GM19395 (cell line): ENCODE measurements around the gene SEMA3F.

Experiments used
- ATAC-seq: cut with Tn5 transposase; IDR thresholded peaks from one replicate; pipeline ENCODE4 v1.9.1; 2021; ENCODE audit warnings: mild to moderate bottlenecking, moderate library complexity; ENCODE audit not compliant: unreplicated experiment

SEMA3F gene

DNA sequence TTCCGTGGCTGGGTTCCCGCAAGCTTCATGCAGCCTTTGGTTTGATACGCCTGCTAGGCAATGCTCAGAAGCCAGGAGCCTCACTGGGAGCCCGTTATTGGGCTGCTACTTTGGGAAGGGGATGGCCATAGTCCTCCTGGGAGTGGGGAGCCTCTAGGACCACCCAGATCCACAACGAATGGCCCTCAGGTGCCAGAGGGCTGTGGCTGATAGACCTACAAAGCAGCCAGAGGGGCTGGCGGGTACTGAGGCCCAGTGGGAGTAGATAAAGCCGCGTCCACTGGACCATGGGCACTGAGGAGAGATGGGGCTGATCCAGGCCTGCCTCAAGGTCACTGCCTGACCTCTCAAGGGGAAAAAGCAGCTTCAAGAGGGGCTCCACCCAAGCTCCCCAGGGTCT, 37.0 kb downstream of the SEMA3F start:
- no peak for ATAC-seq

DNA sequence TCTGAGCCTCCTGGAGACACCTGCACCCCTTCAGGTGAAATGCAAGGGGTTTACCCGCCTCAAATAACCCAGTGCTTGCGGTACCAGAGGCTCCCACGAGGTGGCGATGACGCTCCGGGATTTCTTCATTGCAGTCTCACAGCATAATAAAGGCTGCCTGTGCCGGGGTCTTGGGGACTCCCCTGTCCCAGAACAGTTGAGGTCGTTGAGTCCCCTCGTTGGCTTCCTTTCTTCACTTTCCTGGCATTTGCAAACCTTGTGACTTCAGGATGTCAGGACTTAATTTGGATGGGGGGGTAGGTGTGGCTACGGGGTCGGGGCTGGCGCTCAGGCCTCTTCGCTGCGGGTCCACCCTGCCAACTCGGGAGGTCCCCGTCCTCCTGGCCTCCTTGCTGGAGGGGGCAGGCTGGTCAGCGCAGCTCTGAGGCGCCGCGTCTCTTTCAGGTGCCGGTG, 37.6 kb downstream of the SEMA3F start:
- no peak for ATAC-seq

DNA sequence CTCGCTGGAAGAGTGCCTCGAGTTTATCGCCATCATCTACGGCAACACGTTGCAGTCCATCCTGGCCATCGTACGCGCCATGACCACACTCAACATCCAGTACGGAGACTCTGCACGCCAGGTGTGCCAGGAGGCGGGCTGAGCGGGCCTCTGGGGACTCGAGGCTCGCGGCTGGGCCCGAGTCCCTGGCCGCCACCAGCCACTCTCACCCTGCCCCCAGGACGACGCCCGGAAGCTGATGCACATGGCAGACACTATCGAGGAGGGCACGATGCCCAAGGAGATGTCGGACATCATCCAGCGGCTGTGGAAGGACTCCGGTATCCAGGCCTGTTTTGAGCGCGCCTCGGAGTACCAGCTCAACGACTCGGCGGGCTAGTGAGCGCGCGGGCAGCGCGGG, 38.2 kb downstream of the SEMA3F start:
- ATAC-seq: no peak

DNA sequence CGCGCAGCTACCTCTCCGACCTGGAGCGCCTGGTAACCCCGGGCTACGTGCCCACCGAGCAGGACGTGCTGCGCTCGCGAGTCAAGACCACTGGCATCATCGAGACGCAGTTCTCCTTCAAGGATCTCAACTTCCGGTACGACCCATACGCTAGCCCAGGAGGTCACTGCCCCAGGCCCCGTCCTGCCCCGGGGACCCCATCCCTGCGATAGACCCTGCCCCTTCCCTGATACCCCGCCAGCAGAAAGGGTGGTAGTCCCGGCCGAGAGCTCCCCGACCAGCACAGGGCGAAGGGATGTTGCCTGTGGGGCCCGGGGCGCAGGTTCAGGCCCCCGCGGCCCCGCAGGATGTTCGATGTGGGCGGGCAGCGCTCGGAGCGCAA, 38.6 kb downstream of the SEMA3F start:
- no peak for ATAC-seq

DNA sequence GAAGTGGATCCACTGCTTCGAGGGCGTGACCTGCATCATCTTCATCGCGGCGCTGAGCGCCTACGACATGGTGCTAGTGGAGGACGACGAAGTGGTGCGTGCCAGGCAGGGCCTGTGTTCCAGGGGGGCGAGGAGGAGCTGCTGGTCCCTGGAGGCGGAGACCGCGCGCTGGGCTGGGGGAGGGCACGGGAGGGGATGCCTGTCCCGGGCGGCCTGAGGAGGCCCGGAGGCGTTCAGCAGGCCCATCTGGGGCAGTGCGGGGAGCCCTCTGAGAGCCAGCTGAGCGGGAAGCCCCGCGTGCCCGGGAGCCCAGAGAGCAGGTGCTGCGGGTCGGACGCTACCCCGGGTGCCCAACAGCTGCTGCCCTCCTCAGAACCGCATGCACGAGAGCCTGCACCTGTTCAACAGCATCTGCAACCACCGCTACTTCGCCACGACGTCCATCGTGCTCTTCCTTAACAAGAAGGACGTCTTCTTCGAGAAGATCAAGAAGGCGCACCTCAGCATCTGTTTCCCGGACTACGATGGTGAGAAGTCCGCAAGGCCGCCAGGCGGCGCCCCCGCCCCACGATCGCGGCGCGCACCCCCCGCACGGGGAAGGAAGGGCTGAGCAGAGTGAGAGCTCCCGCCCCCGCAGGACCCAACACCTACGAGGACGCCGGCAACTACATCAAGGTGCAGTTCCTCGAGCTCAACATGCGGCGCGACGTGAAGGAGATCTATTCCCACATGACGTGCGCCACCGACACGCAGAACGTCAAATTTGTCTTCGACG, 39.2 kb downstream of the SEMA3F start:
- ATAC-seq: no peak

DNA sequence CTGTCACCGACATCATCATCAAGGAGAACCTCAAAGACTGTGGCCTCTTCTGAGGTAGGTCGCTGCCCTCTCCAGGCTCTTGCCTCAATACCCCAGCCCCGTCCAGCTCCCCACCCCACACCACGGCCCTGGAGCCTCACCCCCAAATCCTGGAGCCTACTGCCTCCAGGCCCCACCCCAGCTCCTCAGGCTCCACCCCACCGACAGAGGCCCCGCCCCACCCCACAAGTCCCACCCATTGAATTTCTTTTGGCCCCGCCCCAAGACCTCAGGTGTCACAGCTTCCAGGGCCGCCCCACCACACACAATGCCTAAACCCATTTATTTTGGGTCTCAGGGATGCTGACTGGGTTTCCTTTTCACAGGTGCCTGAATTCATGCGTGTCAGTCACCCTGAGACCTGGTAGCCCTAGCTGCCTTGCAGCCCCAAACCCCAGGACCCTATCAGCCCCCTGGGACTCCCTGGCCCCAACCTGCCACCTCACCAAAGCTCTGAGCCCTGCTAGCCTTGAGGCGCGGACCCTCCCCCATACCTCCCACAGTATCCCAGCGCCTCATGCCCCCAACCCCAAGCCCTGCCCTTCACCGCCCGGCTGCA, 39.9 kb downstream of the SEMA3F start:
- ATAC-seq: no peak

DNA sequence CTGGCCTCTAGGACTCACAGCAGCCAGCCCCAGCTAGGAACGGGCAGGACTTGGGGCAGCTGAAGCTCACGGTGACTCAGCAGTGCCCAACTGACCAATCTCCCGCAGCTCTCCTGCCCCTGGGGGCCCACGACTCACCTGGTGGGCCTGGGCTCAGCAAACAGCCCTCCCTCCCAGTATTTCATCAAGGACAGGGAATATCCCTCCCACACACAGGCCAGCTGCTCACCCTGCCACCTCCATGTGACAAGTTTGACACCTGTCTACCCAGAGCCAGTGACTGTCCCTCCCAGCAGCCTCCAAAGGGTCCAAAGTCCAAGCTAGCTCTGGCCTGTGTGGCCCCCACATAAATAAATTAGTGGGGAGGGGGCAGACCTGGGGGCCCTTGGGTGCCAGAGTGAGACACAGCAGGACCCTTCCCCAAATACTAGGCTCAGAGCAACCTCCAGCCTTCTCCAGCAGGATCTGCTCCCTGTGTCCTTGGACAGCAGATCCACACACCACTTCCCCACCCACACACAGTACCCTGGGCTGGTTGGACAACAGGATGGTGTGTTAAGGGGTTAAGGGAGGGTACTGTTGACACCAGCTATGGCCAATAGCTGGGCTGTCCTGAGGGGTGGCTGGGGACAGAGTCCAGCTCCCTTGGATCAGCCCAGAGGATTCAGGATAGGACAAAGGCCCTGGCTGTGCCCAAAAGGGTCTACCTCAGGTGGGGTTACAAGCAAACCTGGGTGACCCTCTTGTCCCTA, 40.6 kb downstream of the SEMA3F start:
- ATAC-seq: no peak

DNA sequence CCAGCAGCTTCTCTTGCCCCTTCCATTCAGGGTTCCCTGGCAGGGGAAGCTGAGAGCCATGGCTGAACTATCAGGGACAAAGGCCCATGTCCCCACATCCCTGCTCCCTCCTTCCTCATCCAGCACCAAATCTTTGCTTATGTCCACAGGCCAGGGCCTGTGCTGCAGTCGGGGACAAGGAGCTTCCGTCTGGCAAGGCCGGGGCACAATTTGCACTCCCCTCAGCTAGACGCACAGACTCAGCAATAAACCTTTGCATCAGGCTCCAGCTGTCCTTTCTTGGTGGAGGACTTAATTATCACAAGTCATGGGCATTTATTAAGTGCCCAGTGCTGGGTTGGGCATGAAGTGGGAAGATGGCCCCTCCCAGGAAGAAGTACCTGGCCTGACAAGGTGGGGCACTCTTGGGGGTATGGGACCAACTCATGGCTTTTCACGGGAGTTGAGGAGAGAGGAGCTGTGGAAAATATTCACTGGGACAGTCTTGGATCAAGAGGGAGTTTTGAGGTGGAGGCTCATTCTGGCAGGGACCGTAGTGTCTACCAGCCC, 41.2 kb downstream of the SEMA3F start:
- no peak for ATAC-seq

DNA sequence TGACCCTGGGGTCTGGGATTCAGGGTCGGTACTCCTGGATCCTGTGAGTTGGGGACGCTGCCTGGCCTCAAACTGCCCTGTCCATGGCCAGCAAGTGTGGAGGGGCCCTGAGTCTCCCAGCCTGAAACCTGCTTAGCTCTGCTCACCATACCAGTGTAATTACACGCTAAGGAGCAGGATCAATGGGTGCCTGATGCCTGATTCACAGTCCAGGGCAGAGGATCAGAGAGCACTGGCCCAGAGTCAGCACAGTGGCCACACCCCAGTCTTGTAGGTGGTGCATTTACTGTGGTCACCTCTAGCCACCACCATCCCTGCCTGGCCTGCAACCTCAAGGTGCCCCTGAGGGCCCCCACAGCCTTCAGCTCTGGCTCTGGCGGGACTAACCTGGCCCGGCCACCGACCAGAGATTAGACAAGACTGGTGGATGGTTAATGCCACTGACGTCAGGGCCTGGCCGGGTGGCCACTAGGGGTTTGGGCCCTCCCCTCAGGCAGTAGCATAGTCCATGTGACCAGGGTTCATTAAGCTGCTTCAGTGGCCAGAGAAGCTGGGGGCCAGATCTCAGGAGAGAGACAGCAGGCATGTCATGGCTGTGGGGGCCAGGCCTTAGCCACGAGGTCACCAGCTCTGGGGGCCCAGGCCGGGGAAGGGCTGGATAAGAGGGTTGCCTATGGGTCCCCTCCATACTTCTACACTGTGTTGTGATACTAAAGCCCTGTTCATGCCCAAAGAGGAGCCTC, 46.6 kb downstream of the SEMA3F start:
- no peak for ATAC-seq

DNA sequence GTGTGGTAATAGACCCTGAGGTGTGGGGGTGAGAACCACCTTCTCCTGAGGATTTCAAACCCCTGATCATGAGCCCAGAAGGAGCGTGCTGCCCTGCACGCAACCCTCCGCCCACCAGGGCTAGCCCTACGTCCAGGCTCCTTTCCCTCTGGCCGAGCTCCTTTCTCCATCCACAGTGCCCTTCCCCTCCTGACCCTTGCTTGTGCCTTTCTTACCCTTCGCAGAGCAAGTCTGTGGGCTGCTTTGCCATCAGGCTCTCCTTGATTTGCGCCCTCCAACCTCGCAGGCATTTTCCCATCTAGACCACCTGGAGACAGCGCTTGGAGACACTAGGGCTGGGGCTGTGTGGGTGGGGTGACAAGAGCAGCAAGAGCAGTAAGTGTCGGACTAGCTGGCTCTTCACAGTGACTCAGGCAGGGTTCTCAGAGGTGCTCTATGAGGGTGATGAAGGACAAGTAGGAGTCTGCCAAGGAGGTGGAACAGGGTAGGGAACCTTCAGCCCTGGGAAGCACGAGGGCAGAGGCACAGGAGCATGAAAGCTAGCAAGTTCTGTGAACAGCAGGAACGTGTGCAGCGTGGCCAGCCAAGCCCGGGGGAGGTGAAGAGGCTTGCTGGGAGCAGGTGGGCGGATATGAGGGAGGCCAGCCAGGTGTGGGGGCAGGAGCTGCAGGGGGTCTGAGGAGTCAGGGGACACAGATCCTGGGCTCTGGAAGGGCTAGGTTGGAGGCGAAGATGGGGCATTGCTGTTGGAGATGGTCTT, 47.4 kb downstream of the SEMA3F start:
- ATAC-seq: no peak

DNA sequence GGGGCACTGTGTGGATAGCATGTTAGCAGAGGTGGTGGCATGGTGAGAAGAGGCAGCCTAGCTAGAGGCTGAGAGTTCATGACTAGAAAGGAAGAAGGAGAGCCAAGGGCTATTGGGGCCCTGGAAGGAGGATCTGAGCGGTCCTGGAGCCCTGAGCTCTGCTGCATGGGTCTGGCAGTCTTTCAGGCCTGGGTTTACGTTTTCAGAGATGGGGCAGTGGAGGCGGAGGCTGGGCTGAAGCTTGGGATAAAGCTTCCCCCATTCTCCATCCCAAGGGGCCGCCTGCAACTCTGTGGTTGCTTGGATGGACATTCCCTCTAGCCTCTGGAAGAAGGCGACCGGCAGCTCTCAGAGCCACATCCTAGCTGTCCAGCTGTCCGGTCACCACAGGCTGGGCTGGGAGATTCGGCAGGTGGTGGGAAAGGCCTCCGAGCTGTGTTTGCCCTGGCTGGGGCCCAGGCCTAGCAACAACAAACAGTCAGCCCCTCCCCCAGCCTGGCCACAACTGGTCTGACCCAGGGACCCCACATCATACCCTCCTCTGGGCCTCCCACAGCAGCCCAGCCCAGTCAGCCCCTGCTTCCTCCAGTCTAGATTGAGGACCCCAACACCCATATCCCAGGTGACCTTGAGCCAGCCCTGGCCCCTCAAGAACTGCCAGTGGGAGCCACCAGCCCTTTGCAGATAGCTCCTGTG, 48.1 kb downstream of the SEMA3F start:
- no peak for ATAC-seq

DNA sequence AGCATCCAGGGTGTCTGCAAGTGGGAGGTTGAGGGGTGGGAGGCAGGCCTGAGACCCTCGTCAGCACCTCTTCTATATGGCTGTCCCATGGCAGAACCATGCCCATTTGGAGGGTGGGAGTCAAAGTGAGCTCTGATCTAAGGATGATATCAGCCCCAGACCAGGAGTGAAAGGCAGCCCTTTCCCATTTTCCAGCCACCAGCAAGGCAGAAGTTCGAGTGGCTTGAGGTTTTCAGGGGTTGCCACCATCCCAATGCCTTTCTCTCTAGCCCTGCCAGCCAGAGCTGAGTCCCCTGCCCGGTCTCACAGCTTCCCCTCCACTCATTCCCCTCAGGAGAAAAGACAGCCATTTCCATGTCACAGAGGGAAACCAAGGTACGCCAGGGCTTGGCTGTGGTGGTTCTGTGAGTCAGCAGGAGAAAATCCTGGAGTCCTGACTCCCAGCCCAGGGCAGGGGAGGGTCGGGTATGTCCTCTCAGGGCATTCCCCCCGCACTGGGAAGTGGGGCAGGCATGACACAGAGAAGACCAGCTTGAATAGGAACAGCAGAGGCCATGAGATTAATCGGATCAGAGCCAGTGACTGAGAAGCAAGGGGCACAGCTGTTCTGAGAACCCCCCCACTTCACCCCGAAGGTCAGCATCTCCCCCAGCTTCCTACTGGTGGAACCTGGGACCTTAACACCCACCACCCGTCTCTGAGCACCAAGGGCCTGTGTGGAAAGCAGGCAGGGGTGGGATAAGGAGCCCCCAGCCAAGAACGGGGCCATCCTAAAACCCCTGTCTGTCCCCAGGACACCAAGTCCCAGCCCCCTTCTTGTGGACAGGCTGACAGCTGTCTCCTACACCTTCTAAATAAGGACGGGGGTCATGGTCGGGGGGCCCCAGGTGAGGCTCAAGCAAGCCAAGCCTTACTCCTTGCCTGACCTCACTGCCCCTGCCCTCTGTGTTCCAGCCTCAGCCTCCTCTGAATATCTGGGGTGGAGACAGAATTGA, 49.0 kb downstream of the SEMA3F start:
- no peak for ATAC-seq

DNA sequence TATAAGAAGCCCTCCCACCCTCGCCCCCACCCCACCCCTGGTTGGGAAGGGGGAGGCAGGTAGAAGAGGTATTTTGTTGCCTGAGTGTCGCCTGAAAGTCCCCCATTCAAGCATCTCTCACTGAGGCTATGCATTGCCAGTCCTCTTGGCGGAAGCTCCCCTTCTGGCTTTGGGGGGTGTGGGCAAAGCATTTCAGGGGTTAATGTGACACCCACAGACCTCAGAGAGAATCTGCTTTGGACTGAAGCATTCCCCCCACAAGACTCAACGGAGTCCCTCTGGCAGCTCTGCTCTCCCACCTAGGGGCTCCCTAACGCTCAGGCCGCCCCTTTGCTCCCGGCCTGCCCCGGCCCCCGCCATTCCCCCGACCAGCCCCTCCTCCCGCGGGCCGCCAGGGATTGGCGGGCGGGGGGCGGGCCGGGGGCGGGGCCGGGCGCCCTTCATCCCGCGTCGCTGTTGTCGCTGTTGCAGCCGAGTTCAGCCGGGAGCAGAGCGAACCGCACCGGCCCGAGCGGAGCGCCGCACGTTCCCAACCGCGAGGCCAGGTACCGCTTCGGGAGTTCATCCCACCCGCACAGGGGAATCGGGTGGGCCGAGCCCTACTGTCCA, 49.8 kb downstream of the SEMA3F start, which contains the start of gene SLC38A3:
Gene SLC38A3 (plus strand): TSS at position 468 of the 609 bp plus-strand sequence. CDS start 8,929 bp downstream, outside the sequence.
- no peak for ATAC-seq

DNA sequence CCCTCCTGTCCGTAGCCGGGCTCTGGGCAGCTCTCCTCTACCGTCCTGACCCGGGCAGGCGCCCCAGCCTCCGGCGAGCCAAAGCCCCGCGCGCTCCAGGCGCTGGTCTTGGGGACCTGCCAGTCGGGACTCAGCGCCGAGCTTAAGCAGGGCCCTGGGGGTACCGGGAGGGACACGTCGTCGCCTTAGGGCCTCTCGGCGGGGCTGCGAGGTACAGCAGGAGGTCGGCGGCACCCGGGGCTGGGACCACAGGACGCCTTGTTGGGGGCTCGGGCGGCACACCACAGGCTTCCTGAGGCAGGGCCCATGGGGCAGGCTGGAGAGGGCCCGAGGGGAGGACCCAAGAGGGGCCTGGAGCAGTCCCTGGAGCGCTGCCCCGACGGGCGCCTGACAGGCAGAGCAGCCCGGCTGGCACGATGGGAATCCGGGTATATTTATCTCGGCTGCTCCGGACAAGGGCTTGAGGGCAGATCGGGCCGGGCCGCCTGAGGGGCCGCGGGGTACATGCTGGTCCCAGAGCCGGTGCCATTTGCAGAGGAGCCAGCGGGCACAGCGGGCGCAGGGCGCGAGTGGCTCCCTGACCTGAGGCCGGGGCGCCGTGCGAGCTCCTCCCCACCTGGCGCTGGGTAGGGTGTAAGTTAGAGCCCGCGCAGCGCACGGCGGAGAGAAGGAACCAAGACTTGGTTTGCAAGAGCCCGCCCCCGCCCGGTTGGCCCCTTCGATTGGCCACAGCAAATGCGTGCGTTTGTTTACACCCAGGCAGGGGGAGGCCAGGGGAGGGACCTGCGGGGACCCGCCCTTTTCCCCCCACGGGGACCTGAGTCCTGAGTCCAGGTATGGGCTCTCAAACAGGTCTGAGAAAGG, 50.5 kb downstream of the SEMA3F start:
- no peak for ATAC-seq

DNA sequence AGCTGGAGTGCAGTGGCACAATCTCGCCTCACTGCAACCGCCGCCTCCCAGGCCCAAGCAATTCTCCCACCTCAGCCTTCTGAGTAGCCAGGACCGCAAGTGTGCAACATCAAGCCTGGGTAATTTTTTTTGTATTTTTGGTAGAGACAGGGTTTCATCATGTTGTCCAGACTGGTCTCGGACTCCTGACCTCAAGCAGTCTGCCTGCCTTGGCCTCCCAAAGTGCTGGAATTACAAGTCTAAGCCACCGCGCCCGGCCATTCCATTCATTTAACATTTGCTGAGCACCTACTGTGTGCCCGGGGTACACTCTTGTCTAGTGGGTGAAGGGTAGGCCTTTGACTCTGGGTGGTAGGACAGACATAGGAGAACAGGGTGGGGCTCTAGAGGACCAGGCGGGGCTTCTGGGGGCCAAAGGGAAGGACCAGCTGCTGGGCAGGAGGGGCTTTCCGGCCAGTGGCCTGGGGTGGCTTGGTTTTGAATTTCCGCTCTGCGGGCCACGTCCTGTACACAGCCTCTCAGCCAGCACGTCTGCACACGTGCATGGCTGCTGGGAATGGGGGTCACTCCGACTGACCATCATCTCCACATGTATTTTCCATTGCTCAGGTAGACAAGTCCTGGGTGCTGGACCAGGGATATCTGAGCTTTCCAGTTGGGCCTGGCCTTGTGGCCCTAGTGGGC, 52.4 kb downstream of the SEMA3F start:
- ATAC-seq: no peak

DNA sequence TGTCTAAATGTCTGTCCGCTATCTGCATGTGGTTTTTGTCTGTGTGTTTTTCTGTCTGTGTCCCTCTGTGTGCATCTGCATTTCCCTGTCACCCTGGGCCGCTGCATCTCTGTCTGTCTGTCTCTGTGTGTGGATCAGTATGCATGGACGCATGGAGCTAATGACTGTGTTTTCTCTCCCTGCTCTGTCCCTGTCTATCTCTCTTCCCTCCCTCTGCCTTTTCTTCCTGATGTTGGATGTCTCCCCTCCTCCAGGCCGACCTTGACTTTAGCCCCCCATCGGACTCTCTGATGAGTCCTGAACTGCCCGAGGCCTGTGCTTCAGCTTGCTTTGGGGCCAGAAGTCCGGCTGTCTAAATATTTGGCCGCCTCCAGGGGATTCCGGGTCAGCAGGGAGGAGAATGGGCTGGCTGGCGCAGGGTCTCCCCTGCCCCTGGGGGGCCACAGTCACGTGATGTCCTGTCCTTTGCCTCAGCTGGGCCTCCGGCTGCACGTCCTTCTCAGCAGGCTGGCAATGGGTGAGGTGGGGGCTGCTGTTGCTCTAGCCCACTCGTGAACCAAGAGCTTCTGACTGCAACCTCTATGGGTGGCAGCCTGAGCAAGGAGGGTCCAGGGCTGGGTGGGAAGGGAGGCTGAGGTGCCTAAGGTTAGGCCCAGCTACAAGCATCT, 53.7 kb downstream of the SEMA3F start:
- no peak for ATAC-seq
